Hepatocyte (in vitro differentiated cells): ENCODE measurements around the gene ADCK2.

Source experiments
- CTCF ChIP-seq: fragments of 200-600 bp; sonication (generic); IDR thresholded peaks from 2 replicates; pipeline ENCODE4 v1.5.1; 2016; ENCODE audit warnings: antibody characterized with exemption, mild to moderate bottlenecking; ENCODE audit not compliant: poor library complexity
- EZH2 ChIP-seq: fragments of 200-600 bp; sonication (generic); IDR thresholded peaks from 2 replicates; pipeline ENCODE4 v1.6.1; 2016; ENCODE audit warnings: antibody characterized with exemption, mild to moderate bottlenecking, borderline replicate concordance
- EZH2phosphoT487 ChIP-seq: fragments of 200-600 bp; sonication (generic); IDR thresholded peaks from one replicate; pipeline ENCODE4 v1.6.1; 2018; ENCODE audit warnings: antibody characterized with exemption, mild to moderate bottlenecking, low read depth, moderate library complexity; ENCODE audit not compliant: unreplicated experiment, severe bottlenecking

GRCh38 chr7:140697447-140698143, 24.9 kb downstream of the ADCK2 start:
- no peak for TF ChIP-seq CTCF
- TF ChIP-seq EZH2, result no peak
- TF ChIP-seq EZH2phosphoT487, result no peak
